Activated T-cell treated with anti-CD3 and anti-CD28 coated beads for 24 hours (primary cell): ENCODE results near the gene STT3B.

Experiments
- DNase-seq: peaks from one replicate; pipeline ENCODE4 v3.0.0-alpha.2; 2020; ENCODE audit warnings: low read depth

Gene STT3B

GRCh38 chr3:31652296-31652695 is 119.6 kb downstream of the STT3B start:
- no peak for DNase-seq

- no peak for DNase-seq
Measured at GRCh38 chr3:31653464-31653863, 120.7 kb downstream of the STT3B start.

DNA sequence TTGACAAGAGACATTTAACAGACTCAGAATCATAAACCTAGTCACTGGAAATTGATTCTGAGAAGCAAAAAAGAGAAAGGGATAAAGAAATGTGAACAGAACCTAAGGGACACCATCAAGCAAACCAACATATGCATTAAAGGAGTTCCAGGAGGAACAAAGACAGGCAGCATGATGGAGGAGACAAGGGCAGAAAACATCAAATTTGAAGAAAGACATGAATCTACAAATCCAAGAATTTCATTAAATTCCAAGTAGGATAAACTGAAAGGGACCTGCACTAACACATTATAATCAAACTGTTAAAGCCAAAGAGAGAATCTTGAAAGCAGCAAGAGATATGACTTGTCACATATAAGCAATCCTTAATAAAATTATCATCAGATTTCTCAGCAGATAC is 122.3 kb downstream of the STT3B start:
- DNase-seq: no peak

- DNase-seq: no peak
Measured at GRCh38 chr3:31659246-31659645, 126.5 kb downstream of the STT3B start.

GRCh38 chr3:31661286-31661685 is 128.6 kb downstream of the STT3B start:
- DNase-seq: no peak

GRCh38 chr3:31661993-31662670 is 129.4 kb downstream of the STT3B start:
- DNase-seq: no peak

DNA sequence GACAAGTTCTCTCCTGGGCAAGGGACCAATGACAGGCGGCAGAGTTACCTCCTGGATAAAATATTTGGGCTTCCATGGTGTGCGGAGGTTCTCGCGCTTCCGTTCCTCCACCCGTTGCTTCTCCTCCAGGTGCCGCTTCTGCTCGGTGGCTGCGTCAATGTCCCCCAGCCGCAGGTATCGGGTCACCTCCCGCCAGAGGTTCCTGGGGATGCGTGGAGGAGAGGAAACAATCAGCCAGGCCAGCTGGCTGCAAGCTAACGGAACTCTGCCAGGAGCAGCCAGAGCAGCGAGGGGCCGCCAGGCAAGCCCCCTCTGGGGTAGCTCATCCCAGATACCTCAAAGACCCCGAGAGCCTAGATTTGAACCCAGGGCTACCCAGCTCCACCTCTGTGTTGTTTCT is 131.3 kb downstream of the STT3B start:
- no peak for DNase-seq

DNA sequence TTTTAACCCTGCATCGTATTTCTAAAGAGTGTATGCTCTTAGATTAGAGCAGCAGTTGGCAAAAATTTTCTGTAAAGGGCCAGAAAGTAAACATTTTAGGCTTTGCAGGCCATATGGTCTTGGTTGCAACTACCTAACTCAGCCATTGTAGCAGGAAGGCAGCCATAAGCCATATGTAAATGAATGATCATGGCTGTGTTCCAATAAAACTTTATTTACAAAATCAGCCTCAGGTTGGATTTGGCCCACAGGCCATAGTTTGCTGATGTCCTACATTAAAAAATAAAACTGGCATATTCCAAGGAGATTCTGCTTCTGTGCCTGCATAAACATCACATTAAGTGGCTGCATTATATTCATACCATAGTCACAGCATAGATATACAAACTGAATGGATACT is 134.9 kb downstream of the STT3B start:
- DNase-seq: no peak

- no peak for DNase-seq
Measured at GRCh38 chr3:31668242-31668641, 135.5 kb downstream of the STT3B start.

DNA sequence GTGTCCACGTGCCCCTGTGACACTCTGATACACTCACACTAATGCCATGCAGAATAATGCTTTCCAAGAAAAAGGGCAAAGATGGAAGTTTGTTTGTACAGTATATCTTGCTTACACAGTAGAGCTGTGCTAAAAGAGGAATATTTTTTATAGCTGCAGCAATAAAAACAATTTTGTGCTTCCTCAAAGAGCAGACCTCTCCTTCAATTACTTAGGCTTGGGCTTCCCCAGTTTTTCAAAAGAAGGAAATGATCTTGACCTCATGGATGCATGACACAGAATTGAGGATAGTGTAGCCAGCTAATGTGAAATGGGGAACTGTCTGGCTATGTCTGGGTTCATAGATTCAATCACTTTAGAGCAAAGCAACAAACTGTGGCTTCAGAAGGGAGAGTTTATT is 137.4 kb downstream of the STT3B start:
- no peak for DNase-seq

DNA sequence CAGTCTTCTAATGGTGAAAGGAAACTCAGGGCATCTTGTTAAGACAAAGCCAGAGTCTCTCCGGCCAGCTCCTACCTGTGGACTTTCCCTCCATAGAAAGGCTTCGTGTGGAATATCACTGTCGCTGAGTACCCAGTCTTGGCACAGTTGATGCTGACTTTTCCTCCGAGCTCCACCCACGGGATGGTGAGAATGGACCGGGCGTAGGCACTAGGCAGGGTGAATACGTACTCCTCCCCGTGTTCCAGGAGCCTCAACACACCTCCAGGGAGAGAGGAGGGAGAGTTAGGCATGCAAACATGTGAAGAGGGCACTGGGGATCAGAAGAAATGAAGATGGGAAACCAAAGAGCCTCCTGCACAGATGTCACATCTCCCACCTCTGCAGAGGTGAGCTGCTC is 138.0 kb downstream of the STT3B start:
- no peak for DNase-seq

GRCh38 chr3:31671451-31671850 is 138.7 kb downstream of the STT3B start:
- no peak for DNase-seq

DNA sequence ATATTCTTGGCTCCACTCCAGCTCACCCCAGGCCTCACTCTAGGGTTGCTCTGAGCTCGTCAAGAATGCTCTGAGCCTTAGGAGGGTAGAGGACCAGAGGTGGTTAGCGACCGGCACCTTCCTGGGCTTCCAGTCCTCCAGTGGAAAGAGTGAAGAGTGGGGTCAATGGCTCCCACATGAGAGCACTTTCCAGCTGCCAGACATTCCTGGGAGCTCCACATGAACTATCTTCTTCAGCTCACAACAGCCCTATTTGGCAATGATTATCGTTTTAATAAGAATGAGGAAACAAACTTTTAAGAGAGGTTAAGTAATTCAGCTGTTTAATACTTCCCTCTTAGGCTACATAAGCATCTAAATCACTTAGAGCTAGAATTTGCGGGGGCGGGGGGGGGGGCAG is 139.3 kb downstream of the STT3B start:
- DNase-seq: no peak

- no peak for DNase-seq
Measured at GRCh38 chr3:31673950-31674349, 141.2 kb downstream of the STT3B start.

- DNase-seq: no peak
Measured at GRCh38 chr3:31676556-31676955, 143.8 kb downstream of the STT3B start.

- DNase-seq: no peak
Measured at GRCh38 chr3:31680072-31680870, 147.5 kb downstream of the STT3B start.
